Body of pancreas (tissue), 4 donors: ENCODE data around the gene ITIH5.

Experiments used
- POLR2A ChIP-seq, 3 donors: fragments of 450-650 bp; IDR thresholded peaks; one replicate each; pipeline ENCODE4 v1.6.1; 2016; ENCODE audit warnings: antibody characterized with exemption in 3 of 3, mild to moderate bottlenecking in 2 of 3
- TF ChIP-seq, protein P1 (sequence below), 7 experiments: fragments of 450-650 bp in 4 of 7; fragments of 200-600 bp in 3 of 7; sonication (generic) in 3 of 7; IDR thresholded peaks; one replicate each; pipeline ENCODE4 v1.5.1; 2016 to 2019; ENCODE audit warnings: antibody characterized with exemption in 7 of 7

- TF ChIP-seq POLR2A (IDR thresholded peaks at IDR 0.05): no peak
- TF ChIP-seq, protein P1, sequence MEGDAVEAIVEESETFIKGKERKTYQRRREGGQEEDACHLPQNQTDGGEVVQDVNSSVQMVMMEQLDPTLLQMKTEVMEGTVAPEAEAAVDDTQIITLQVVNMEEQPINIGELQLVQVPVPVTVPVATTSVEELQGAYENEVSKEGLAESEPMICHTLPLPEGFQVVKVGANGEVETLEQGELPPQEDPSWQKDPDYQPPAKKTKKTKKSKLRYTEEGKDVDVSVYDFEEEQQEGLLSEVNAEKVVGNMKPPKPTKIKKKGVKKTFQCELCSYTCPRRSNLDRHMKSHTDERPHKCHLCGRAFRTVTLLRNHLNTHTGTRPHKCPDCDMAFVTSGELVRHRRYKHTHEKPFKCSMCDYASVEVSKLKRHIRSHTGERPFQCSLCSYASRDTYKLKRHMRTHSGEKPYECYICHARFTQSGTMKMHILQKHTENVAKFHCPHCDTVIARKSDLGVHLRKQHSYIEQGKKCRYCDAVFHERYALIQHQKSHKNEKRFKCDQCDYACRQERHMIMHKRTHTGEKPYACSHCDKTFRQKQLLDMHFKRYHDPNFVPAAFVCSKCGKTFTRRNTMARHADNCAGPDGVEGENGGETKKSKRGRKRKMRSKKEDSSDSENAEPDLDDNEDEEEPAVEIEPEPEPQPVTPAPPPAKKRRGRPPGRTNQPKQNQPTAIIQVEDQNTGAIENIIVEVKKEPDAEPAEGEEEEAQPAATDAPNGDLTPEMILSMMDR (IDR thresholded peaks at IDR 0.05): no peak
These were observed 73.7 kb downstream of the ITIH5 start for GRCh38 chr10:7593063-7593462.
